HepG2 (cell line): ENCODE measurements around the gene HEATR5B. TPM values are rescaled to one million over a fixed set of nuclear protein-coding genes. Genes with fewer than 3 reads are reported as not detected.
A peak's percentile ranks its signal among the peaks of the same experiment; 100 is the strongest.

Experiments
- ARNTL ChIP-seq: sonication (generic); formaldehyde crosslinking; IDR thresholded peaks from 2 replicates; pipeline ENCODE4 v1.4.0; 2020; ENCODE audit warnings: mild to moderate bottlenecking, missing genetic modification reagents
- BHLHE40 ChIP-seq: IDR thresholded peaks from 2 replicates; pipeline ENCODE4 v1.6.1; 2011; ENCODE audit warnings: low read length, improper control_type of control experiment
- DNMT1 ChIP-seq: sonication (generic); formaldehyde crosslinking; IDR thresholded peaks from 2 replicates; pipeline ENCODE4 v1.5.1; 2020; ENCODE audit warnings: mild to moderate bottlenecking, missing genetic modification reagents
- FOXM1 ChIP-seq: sonication (generic); formaldehyde crosslinking; IDR thresholded peaks from 2 replicates; pipeline ENCODE4 v1.5.0; 2020; ENCODE audit warnings: missing genetic modification reagents
- GLI4 ChIP-seq: sonication (generic); formaldehyde crosslinking; IDR thresholded peaks from 2 replicates; pipeline ENCODE4 v1.5.1; 2020; ENCODE audit warnings: missing genetic modification reagents, mild to moderate bottlenecking, moderate library complexity, borderline replicate concordance
- HCFC1 ChIP-seq: fragments of 150-350 bp; IDR thresholded peaks from 2 replicates; pipeline ENCODE4 v1.6.1; 2014; ENCODE audit warnings: low read depth, low read length
- HOXD1 ChIP-seq: sonication (generic); formaldehyde crosslinking; IDR thresholded peaks from 2 replicates; pipeline ENCODE4 v1.5.0; 2020; ENCODE audit warnings: missing genetic modification reagents
- KDM5B ChIP-seq: sonication (generic); formaldehyde crosslinking; IDR thresholded peaks from 2 replicates; pipeline ENCODE4 v1.4.0; 2020; ENCODE audit warnings: missing genetic modification reagents, mild to moderate bottlenecking, borderline replicate concordance
- MIER2 ChIP-seq: IDR thresholded peaks from 2 replicates; pipeline ENCODE4 v1.6.1; 2016; ENCODE audit warnings: missing biosample characterization, missing genetic modification reagents
- MLLT10 ChIP-seq: sonication (generic); formaldehyde crosslinking; IDR thresholded peaks from 2 replicates; pipeline ENCODE4 v1.4.0; 2020; ENCODE audit warnings: missing genetic modification reagents
- NBN ChIP-seq: fragments of 450-650 bp; conservative IDR thresholded peaks from 2 replicates; pipeline ENCODE4 v1.6.1; 2017
- RELA ChIP-seq: sonication (generic); formaldehyde crosslinking; IDR thresholded peaks from 2 replicates; pipeline ENCODE4 v1.4.0; 2020; ENCODE audit warnings: missing genetic modification reagents
- SAFB2 ChIP-seq: sonication (generic); formaldehyde crosslinking; IDR thresholded peaks from 2 replicates; pipeline ENCODE4 v1.5.1; 2020; ENCODE audit warnings: missing genetic modification reagents, low read depth, mild to moderate bottlenecking, borderline replicate concordance
- ZNF124 ChIP-seq: sonication (generic); formaldehyde crosslinking; IDR thresholded peaks from 2 replicates; pipeline ENCODE4 v1.4.0; 2020; ENCODE audit warnings: missing genetic modification reagents
- ZNF17 ChIP-seq: sonication (generic); formaldehyde crosslinking; IDR thresholded peaks from 2 replicates; pipeline ENCODE4 v1.5.0; 2020; ENCODE audit warnings: mild to moderate bottlenecking, missing genetic modification reagents
- ZNF180 ChIP-seq: sonication (generic); formaldehyde crosslinking; IDR thresholded peaks from 2 replicates; pipeline ENCODE4 v1.4.0; 2020; ENCODE audit warnings: low read depth, missing genetic modification reagents, borderline replicate concordance
- ZNF282 ChIP-seq: fragments of 450-650 bp; IDR thresholded peaks from 2 replicates; pipeline ENCODE4 v1.6.1; 2018; ENCODE audit not compliant: partially characterized antibody
- ZNF30 ChIP-seq: sonication (generic); formaldehyde crosslinking; IDR thresholded peaks from 2 replicates; pipeline ENCODE4 v1.5.0; 2020; ENCODE audit warnings: mild to moderate bottlenecking, missing genetic modification reagents
- ZNF614 ChIP-seq: IDR thresholded peaks from 2 replicates; pipeline ENCODE4 v1.6.1; 2018; ENCODE audit warnings: missing biosample characterization, missing genetic modification reagents, inconsistent platforms, borderline replicate concordance
- ZNF691 ChIP-seq: sonication (generic); formaldehyde crosslinking; IDR thresholded peaks from 2 replicates; pipeline ENCODE4 v1.4.0; 2020; ENCODE audit warnings: missing genetic modification reagents, low read depth, mild to moderate bottlenecking, borderline replicate concordance
- polyA plus RNA-seq, 8 experiments: library from polyadenylated mRNA; depleted of rRNA in 3 of 8; stranded (reverse) in 7 of 8; unstranded in 1 of 8; fragments of >200 nt; fragmentation: Illumina TruSeq in 4 of 8; extraction: Trizol in 4 of 8; gene quantifications; 2 replicates each; pipeline versions ENCODE4 v1.2.1 to v1.2.3, GENCODE V29; 2011 to 2016; ENCODE audit warnings: low read depth in 4 of 8, missing spikeins in 1 of 8, mixed read lengths in 1 of 8; ENCODE audit not compliant: insufficient read depth in 1 of 8
- total RNA-seq, 5 experiments: library from RNA; depleted of rRNA; stranded (reverse); fragments of >200 nt; fragmentation: Illumina TruSeq; extraction: Trizol; gene quantifications; 2 replicates each; pipeline ENCODE4 v1.2.3, GENCODE V29; 2016; ENCODE audit warnings: low read depth in 1 of 5
- TF ChIP-seq, protein P1 (sequence below): sonication (generic); formaldehyde crosslinking; IDR thresholded peaks from 2 replicates; pipeline ENCODE4 v1.5.1; 2020; ENCODE audit warnings: mild to moderate bottlenecking, moderate library complexity, missing genetic modification reagents
- TF ChIP-seq, protein P2 (sequence below), 2 experiments: sonication (generic) in 1 of 2; formaldehyde crosslinking in 1 of 2; IDR thresholded peaks; 2 replicates each; pipeline versions ENCODE4 v1.4.0 to v1.6.1; 2018 to 2020; ENCODE audit warnings: missing genetic modification reagents in 2 of 2, borderline replicate concordance in 1 of 2, low read depth in 1 of 2, mild to moderate bottlenecking in 1 of 2, missing biosample characterization in 1 of 2
- TF ChIP-seq, protein P3 (sequence below): sonication (generic); formaldehyde crosslinking; IDR thresholded peaks from 2 replicates; pipeline ENCODE4 v1.5.0; 2020; ENCODE audit warnings: mild to moderate bottlenecking, missing genetic modification reagents
- TF ChIP-seq, protein P4 (sequence below): sonication (generic); formaldehyde crosslinking; IDR thresholded peaks from 2 replicates; pipeline ENCODE4 v1.9.0; 2022; ENCODE audit warnings: missing genetic modification reagents, mild to moderate bottlenecking, borderline replicate concordance

HEATR5B gene
- total and polyA plus RNA-seq, 2 of the 13 experiments (the other 11 are each of a cell fraction or from before 2014, with no cell fraction given), result 12.7 to 16.3 TPM

- TF ChIP-seq, protein P1, sequence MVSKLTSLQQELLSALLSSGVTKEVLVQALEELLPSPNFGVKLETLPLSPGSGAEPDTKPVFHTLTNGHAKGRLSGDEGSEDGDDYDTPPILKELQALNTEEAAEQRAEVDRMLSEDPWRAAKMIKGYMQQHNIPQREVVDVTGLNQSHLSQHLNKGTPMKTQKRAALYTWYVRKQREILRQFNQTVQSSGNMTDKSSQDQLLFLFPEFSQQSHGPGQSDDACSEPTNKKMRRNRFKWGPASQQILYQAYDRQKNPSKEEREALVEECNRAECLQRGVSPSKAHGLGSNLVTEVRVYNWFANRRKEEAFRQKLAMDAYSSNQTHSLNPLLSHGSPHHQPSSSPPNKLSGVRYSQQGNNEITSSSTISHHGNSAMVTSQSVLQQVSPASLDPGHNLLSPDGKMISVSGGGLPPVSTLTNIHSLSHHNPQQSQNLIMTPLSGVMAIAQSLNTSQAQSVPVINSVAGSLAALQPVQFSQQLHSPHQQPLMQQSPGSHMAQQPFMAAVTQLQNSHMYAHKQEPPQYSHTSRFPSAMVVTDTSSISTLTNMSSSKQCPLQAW (CRISPR knock-in tag), result peak; percentile 63; the same call in 1 of the 2 replicates
- TF ChIP-seq ZNF180 (CRISPR knock-in tag) (no peak), DNMT1 (CRISPR knock-in tag) (no peak), RELA (CRISPR knock-in tag) (peak; percentile 7; the same call in 1 of the 2 replicates), BHLHE40 (no peak), GLI4 (CRISPR knock-in tag) (peak; percentile 14; the same call in 1 of the 2 replicates), ZNF17 (no peak), ZNF614 (CRISPR knock-in tag) (no peak), KDM5B (CRISPR knock-in tag) (no peak), FOXM1 (CRISPR knock-in tag) (no peak), NBN (no peak), MLLT10 (CRISPR knock-in tag) (no peak), MIER2 (CRISPR knock-in tag) (no peak), HCFC1 (no peak), ZNF282 (no peak), ZNF691 (no peak; the same call in 1 of the 2 replicates), HOXD1 (no peak), SAFB2 (CRISPR knock-in tag) (no peak), ZNF30 (CRISPR knock-in tag) (no peak), ZNF124 (CRISPR knock-in tag) (0 out of 2 replicates have a peak, but pooled peaks have one; percentile 12), ARNTL (CRISPR knock-in tag) (peak; percentile 9; the same call in 1 of the 2 replicates)
- TF ChIP-seq, protein P2, sequence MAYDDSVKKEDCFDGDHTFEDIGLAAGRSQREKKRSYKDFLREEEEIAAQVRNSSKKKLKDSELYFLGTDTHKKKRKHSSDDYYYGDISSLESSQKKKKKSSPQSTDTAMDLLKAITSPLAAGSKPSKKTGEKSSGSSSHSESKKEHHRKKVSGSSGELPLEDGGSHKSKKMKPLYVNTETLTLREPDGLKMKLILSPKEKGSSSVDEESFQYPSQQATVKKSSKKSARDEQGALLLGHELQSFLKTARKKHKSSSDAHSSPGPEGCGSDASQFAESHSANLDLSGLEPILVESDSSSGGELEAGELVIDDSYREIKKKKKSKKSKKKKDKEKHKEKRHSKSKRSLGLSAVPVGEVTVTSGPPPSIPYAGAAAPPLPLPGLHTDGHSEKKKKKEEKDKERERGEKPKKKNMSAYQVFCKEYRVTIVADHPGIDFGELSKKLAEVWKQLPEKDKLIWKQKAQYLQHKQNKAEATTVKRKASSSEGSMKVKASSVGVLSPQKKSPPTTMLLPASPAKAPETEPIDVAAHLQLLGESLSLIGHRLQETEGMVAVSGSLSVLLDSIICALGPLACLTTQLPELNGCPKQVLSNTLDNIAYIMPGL (CRISPR knock-in tag; IDR thresholded peaks at IDR 0.05; ENCODE audit: borderline replicate concordance in 1 of 2, low read depth in 1 of 2), result no peak; a peak in 1 of 4 replicates
- TF ChIP-seq, protein P3, sequence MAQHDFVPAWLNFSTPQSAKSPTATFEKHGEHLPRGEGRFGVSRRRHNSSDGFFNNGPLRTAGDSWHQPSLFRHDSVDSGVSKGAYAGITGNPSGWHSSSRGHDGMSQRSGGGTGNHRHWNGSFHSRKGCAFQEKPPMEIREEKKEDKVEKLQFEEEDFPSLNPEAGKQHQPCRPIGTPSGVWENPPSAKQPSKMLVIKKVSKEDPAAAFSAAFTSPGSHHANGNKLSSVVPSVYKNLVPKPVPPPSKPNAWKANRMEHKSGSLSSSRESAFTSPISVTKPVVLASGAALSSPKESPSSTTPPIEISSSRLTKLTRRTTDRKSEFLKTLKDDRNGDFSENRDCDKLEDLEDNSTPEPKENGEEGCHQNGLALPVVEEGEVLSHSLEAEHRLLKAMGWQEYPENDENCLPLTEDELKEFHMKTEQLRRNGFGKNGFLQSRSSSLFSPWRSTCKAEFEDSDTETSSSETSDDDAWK (CRISPR knock-in tag), result no peak
- TF ChIP-seq, protein P4, sequence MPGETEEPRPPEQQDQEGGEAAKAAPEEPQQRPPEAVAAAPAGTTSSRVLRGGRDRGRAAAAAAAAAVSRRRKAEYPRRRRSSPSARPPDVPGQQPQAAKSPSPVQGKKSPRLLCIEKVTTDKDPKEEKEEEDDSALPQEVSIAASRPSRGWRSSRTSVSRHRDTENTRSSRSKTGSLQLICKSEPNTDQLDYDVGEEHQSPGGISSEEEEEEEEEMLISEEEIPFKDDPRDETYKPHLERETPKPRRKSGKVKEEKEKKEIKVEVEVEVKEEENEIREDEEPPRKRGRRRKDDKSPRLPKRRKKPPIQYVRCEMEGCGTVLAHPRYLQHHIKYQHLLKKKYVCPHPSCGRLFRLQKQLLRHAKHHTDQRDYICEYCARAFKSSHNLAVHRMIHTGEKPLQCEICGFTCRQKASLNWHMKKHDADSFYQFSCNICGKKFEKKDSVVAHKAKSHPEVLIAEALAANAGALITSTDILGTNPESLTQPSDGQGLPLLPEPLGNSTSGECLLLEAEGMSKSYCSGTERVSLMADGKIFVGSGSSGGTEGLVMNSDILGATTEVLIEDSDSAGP (CRISPR knock-in tag), result peak; percentile 6
Measured at GRCh38 chr2:36965751-36966369, 118.3 kb downstream of the HEATR5B start (continued).
